HepG2 (cell line): ENCODE measurements around the gene MAN2A2. TPM values are rescaled to one million over a fixed set of nuclear protein-coding genes. Genes with fewer than 3 reads are reported as not detected.

ENCODE experiments used
- DPF2 ChIP-seq: sonication (generic); formaldehyde crosslinking; IDR thresholded peaks from 2 replicates; pipeline ENCODE4 v1.4.0; 2020; ENCODE audit warnings: mild to moderate bottlenecking, low read depth, missing genetic modification reagents, borderline replicate concordance
- HCFC1 ChIP-seq: fragments of 150-350 bp; IDR thresholded peaks from 2 replicates; pipeline ENCODE4 v1.6.1; 2014; ENCODE audit warnings: low read depth, low read length
- HMGXB4 ChIP-seq, 2 experiments: sonication (generic) in 1 of 2; formaldehyde crosslinking in 1 of 2; IDR thresholded peaks; 2 replicates each; pipeline versions ENCODE4 v1.4.0 to v1.6.1; 2018 to 2020; ENCODE audit warnings: missing genetic modification reagents in 2 of 2, borderline replicate concordance in 1 of 2, low read depth in 1 of 2, mild to moderate bottlenecking in 1 of 2, missing biosample characterization in 1 of 2
- HOXD1 ChIP-seq: sonication (generic); formaldehyde crosslinking; IDR thresholded peaks from 2 replicates; pipeline ENCODE4 v1.5.0; 2020; ENCODE audit warnings: missing genetic modification reagents
- MAZ ChIP-seq, 2 experiments: sonication (generic) in 1 of 2; formaldehyde crosslinking in 1 of 2; IDR thresholded peaks; 2 replicates each; pipeline versions ENCODE4 v1.5.0 to v1.6.1; 2012 to 2020; ENCODE audit warnings: low read depth in 2 of 2, mild to moderate bottlenecking in 2 of 2, borderline replicate concordance in 1 of 2, improper control_type of control experiment in 1 of 2, low read length in 1 of 2, missing genetic modification reagents in 1 of 2, moderate library complexity in 1 of 2
- RFX3 ChIP-seq: IDR thresholded peaks from 2 replicates; pipeline ENCODE4 v1.6.1; 2016; ENCODE audit warnings: missing biosample characterization, missing genetic modification reagents
- SUZ12 ChIP-seq: fragments of 150-350 bp; IDR thresholded peaks from 2 replicates; pipeline ENCODE4 v1.6.1; 2014; ENCODE audit warnings: low read depth, low read length
- ZBTB33 ChIP-seq: sonication (generic); formaldehyde crosslinking; IDR thresholded peaks from 2 replicates; pipeline ENCODE4 v1.4.0; 2020; ENCODE audit warnings: missing genetic modification reagents
- ZNF205 ChIP-seq: IDR thresholded peaks from 2 replicates; pipeline ENCODE4 v1.6.1; 2018; ENCODE audit warnings: missing biosample characterization, missing genetic modification reagents
- ZNF234 ChIP-seq: sonication (generic); formaldehyde crosslinking; conservative IDR thresholded peaks from 2 replicates; pipeline ENCODE4 v1.5.1; 2020; ENCODE audit warnings: mild to moderate bottlenecking, missing genetic modification reagents
- ZNF260 ChIP-seq: sonication (generic); formaldehyde crosslinking; IDR thresholded peaks from 2 replicates; pipeline ENCODE4 v1.4.0; 2020; ENCODE audit warnings: missing genetic modification reagents, low read depth, mild to moderate bottlenecking, borderline replicate concordance
- ZNF550 ChIP-seq: sonication (generic); formaldehyde crosslinking; IDR thresholded peaks from 2 replicates; pipeline ENCODE4 v1.4.0; 2020; ENCODE audit warnings: mild to moderate bottlenecking, missing genetic modification reagents, borderline replicate concordance
- ZNF670 ChIP-seq: sonication (generic); formaldehyde crosslinking; IDR thresholded peaks from 2 replicates; pipeline ENCODE4 v1.8.0; 2022; ENCODE audit warnings: mild to moderate bottlenecking, missing genetic modification reagents, borderline replicate concordance
- polyA plus RNA-seq, 8 experiments: library from polyadenylated mRNA; depleted of rRNA in 3 of 8; stranded (reverse) in 7 of 8; unstranded in 1 of 8; fragments of >200 nt; fragmentation: Illumina TruSeq in 4 of 8; extraction: Trizol in 4 of 8; gene quantifications; 2 replicates each; pipeline versions ENCODE4 v1.2.1 to v1.2.3, GENCODE V29; 2011 to 2016; ENCODE audit warnings: low read depth in 4 of 8, missing spikeins in 1 of 8, mixed read lengths in 1 of 8; ENCODE audit not compliant: insufficient read depth in 1 of 8
- total RNA-seq, 5 experiments: library from RNA; depleted of rRNA; stranded (reverse); fragments of >200 nt; fragmentation: Illumina TruSeq; extraction: Trizol; gene quantifications; 2 replicates each; pipeline ENCODE4 v1.2.3, GENCODE V29; 2016; ENCODE audit warnings: low read depth in 1 of 5
- TF ChIP-seq, protein P1 (sequence below): IDR thresholded peaks from 2 replicates; pipeline ENCODE4 v1.4.0; 2020; ENCODE audit warnings: mild to moderate bottlenecking, missing genetic modification reagents
- TF ChIP-seq, protein P2 (sequence below): sonication (generic); formaldehyde crosslinking; conservative IDR thresholded peaks from 2 replicates; pipeline ENCODE4 v1.4.0; 2020; ENCODE audit warnings: missing genetic modification reagents

Gene MAN2A2
- total and polyA plus RNA-seq, 2 of the 13 experiments (the other 11 are each of a cell fraction or from before 2014, with no cell fraction given): 17.5 to 51.5 TPM

DNA sequence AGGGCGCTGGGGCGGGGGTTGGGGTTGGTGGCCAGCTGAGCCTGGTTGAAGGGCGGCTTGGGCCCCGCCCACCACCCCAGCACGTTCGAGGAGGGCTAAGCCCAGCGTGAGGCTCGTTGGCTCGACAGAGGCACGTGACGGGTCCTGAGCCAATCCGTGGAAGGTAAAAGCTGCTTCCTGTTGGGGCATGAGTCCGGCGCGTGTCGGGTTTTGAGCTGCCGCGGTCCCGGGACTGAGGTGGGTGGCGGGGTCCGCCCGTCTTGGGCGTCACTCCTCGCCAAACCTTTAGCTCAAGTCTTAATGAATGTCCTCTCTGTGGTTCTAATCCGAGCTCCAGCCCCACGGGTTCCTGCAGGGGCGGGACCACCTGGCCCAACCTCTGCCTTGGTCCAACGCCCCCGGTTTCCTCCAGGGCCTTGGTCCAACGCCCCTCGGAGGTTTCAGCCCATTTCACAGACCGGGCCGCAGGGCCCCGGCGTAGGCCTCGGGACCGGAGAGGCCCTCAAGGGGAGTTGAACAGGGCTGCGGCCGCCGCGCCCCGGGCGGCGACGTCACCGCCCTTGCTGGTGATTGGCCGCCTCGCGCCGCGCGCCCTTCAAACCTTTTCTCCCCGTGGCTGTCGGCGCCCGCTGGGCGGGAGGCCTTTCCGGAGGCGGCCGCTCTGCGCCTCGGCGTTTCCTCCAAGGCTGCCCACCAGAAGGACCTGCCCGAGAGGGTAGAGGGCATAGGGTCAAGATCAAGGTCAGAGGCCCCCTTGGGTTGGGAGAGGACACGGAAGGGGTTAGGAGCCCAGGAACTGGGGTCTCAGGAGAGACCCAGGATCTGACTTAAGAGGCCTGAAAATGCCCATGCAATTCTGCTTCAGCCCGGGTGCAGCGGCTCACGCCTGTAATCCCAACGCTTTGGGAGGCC lies 51.9 kb downstream of the MAN2A2 start, which contains the start of gene RCCD1 (continued):
- 0 out of 2 replicates have a peak, but pooled peaks have one; percentile 4 for TF ChIP-seq ZBTB33 (CRISPR knock-in tag)
- no peak for TF ChIP-seq DPF2 (CRISPR knock-in tag)
- TF ChIP-seq, protein P1, sequence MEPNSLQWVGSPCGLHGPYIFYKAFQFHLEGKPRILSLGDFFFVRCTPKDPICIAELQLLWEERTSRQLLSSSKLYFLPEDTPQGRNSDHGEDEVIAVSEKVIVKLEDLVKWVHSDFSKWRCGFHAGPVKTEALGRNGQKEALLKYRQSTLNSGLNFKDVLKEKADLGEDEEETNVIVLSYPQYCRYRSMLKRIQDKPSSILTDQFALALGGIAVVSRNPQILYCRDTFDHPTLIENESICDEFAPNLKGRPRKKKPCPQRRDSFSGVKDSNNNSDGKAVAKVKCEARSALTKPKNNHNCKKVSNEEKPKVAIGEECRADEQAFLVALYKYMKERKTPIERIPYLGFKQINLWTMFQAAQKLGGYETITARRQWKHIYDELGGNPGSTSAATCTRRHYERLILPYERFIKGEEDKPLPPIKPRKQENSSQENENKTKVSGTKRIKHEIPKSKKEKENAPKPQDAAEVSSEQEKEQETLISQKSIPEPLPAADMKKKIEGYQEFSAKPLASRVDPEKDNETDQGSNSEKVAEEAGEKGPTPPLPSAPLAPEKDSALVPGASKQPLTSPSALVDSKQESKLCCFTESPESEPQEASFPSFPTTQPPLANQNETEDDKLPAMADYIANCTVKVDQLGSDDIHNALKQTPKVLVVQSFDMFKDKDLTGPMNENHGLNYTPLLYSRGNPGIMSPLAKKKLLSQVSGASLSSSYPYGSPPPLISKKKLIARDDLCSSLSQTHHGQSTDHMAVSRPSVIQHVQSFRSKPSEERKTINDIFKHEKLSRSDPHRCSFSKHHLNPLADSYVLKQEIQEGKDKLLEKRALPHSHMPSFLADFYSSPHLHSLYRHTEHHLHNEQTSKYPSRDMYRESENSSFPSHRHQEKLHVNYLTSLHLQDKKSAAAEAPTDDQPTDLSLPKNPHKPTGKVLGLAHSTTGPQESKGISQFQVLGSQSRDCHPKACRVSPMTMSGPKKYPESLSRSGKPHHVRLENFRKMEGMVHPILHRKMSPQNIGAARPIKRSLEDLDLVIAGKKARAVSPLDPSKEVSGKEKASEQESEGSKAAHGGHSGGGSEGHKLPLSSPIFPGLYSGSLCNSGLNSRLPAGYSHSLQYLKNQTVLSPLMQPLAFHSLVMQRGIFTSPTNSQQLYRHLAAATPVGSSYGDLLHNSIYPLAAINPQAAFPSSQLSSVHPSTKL: peak; percentile 15; the same call in 1 of the 2 replicates
- TF ChIP-seq ZNF260 (CRISPR knock-in tag): no peak
- TF ChIP-seq RFX3: no peak
- TF ChIP-seq ZNF670 (CRISPR knock-in tag): no peak
- TF ChIP-seq, protein P2, sequence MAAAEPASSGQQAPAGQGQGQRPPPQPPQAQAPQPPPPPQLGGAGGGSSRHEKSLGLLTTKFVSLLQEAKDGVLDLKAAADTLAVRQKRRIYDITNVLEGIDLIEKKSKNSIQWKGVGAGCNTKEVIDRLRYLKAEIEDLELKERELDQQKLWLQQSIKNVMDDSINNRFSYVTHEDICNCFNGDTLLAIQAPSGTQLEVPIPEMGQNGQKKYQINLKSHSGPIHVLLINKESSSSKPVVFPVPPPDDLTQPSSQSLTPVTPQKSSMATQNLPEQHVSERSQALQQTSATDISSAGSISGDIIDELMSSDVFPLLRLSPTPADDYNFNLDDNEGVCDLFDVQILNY (CRISPR knock-in tag): peak; percentile 97
- no peak for TF ChIP-seq SUZ12
- no peak for TF ChIP-seq ZNF205 (CRISPR knock-in tag)
- TF ChIP-seq ZNF550: peak; percentile 20; the same call in 1 of the 2 replicates
- TF ChIP-seq HMGXB4 (CRISPR knock-in tag; IDR thresholded peaks at IDR 0.05; ENCODE audit: borderline replicate concordance in 1 of 2, low read depth in 1 of 2): peak in 1 of 2 experiments; percentile 56; a peak in 1 of 4 replicates
- TF ChIP-seq HCFC1: no peak
- 0 out of 2 replicates have a peak, but pooled peaks have one; percentile 32 for TF ChIP-seq ZNF234 (CRISPR knock-in tag)
- peak; percentile 68; the same call in 1 of the 2 replicates for TF ChIP-seq MAZ (IDR thresholded peaks at IDR 0.05; ENCODE audit: borderline replicate concordance, low read depth, low read length)
- TF ChIP-seq MAZ (CRISPR knock-in tag; IDR thresholded peaks at IDR 0.05; ENCODE audit: low read depth): 0 out of 2 replicates have a peak, but pooled peaks have one; percentile 43
- peak; percentile 39; the same call in 1 of the 2 replicates for TF ChIP-seq HOXD1 (CRISPR knock-in tag)
